GM13977 (cell line): ENCODE data around the gene ABCA8.
"Not testable (repeated sequence)": the region's sequence is repeated elsewhere in the genome, so short reads cannot be mapped to it uniquely, and the experiment has no call there.

Source experiments
- DNase-seq: peaks from one replicate; pipeline ENCODE4 v3.0.0; 2012; ENCODE audit warnings: low spot score
- in situ Hi-C: fragments of 300-500 bp; cut with MboI; formaldehyde crosslinking; loops from one replicate; pipeline ENCODE4 v1.12.0; 2022; ENCODE audit warnings: low sequenced_read_pairs, low pct_unique_long_range_greater_than_20kb, mixed read lengths, inconsistent platforms; ENCODE audit not compliant: unreplicated experiment
- TF ChIP-seq, protein P1 (sequence below): IDR thresholded peaks from 2 replicates; pipeline ENCODE4 v1.5.1; 2012; ENCODE audit warnings: mild to moderate bottlenecking, control low read depth; ENCODE audit not compliant: insufficient read depth; ENCODE audit errors: extremely low read depth, missing control alignments

Gene ABCA8

DNA sequence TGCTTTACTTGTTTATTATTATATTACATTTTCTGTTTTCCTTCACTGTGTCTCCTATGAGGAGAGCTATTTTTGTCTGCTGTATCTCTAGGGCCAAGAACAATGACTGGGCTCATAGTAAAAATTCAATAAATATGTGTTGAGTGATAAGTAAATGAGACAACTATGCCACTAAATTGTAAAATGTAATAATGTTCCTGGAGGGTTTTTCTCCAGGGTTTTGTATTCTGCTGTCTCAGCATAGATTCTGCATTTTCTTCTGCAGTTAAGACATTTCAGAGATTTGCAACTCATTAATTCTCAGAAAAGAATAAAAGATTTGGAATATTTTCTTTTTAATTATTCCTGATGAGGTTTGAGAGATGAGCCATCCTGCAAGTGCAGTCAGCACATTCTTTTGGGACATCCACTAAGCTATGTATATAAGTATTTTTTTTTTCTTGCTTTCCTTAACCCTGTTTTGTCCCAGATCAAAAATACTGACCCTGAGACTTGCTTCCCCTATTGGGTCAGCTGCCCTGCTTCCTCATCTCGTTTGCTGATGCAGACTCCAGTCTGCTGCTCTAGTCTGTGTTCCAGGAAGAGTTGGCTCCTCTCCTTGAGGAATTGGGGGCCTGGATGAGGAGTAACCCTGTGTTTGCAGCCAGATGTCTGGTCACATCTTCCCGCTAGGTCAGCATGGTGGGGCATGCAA lies 122.9 kb downstream of the ABCA8 start:
- TF ChIP-seq, protein P1, sequence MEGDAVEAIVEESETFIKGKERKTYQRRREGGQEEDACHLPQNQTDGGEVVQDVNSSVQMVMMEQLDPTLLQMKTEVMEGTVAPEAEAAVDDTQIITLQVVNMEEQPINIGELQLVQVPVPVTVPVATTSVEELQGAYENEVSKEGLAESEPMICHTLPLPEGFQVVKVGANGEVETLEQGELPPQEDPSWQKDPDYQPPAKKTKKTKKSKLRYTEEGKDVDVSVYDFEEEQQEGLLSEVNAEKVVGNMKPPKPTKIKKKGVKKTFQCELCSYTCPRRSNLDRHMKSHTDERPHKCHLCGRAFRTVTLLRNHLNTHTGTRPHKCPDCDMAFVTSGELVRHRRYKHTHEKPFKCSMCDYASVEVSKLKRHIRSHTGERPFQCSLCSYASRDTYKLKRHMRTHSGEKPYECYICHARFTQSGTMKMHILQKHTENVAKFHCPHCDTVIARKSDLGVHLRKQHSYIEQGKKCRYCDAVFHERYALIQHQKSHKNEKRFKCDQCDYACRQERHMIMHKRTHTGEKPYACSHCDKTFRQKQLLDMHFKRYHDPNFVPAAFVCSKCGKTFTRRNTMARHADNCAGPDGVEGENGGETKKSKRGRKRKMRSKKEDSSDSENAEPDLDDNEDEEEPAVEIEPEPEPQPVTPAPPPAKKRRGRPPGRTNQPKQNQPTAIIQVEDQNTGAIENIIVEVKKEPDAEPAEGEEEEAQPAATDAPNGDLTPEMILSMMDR: no peak
- in situ Hi-C loops: no loop called here
- DNase-seq: no peak

DNA sequence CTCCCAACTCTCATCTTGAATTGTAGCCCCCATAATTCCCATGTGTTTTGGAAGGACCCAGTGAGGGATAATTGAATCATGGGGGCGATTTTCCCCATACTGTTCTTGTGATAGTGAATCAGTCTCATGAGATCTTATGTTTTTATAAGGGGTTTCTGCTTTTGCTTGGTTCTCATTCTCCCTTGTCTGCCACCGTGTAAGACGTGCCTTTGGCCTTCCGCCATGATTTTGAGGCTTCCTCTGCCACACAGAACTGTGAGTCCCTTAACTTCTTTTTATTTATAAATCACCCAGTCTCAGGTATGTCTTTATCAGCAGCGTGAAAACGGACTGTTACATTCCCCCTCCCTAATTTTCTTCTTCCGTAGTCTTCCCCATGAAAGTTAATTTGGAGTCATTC lies 124.0 kb downstream of the ABCA8 start:
- DNase-seq: no peak
- TF ChIP-seq, protein P1: no peak
- in situ Hi-C loops: no loop called here

DNA sequence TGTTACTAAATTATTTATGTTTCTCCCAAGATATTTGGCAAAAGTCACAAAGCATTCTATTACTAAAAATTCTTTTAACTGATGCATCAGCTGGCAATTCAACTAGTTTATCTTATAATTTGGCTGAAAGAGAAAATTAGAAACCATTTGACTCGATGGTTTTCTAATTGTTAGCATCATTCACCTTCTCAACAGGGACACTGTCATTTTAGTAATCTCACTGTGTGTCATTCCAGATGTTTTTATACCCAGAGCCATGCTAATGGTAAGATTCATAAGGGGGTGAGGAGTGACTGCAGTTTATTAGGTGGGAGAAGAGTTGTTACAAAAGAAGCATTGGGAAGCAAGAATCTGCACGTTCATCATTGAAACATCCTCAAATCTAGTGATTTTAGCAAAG lies 124.9 kb downstream of the ABCA8 start:
- TF ChIP-seq, protein P1: no peak
- in situ Hi-C loops: no loop called here
- no peak for DNase-seq

DNA sequence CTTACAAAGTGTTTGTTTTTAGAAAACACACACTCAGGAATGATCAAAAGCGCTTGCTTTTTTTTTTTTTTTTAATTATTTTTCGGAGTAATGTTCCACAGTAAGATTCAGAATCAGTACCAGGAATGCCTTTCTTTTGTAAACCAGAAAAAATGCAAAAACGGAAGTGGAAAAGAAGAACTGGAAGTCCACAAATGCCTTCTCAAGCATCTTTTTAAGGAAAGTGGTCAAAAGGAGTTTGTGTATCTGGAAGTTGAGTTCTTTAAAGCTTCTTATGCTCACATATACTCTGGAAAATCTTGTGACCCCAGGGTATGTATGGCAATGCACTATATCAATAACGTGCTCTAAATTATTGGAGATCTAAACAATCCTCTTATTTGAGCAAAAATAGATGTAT lies 126.0 kb downstream of the ABCA8 start:
- TF ChIP-seq, protein P1: no peak
- in situ Hi-C loops: no loop called here
- no peak for DNase-seq

DNA sequence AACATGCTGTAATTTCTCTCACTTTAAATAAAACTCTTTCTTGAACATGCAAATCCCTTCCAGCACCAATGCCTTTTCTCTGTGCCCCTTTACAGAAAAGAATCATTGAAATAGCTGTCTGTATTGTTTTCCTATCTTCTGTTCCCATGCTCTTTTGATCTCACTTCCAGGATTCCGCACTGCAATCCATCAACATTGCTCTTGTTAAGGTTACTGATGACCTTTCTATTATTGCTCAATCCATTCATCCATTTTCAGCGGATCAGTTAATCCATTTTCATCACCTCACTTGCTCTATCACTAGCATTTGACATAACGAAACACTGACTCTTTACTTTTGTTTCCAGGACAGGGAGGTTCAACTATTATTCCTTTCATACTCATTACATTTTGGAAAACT lies 130.5 kb downstream of the ABCA8 start:
- DNase-seq: no peak
- TF ChIP-seq, protein P1: no peak
- in situ Hi-C loops: no loop called here

DNA sequence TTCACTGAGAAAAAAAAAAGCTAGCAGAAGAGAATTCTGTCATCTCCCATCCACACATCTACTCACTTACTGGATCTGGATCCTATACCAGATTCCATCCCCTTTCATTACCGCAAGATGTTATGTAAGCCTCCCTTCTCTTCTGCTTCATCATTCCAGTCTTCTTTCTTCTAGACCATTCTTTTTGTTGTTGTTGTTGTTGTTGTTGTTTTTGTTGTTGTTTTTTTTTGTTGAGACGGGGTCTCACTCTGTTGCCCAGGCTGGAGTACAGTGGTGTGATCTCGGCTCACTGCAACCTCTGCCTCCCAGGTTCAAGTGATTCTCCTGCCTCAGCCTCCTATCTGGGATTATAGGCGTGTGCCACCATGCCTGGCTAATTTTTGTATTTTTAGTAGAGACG lies 131.0 kb downstream of the ABCA8 start:
- in situ Hi-C loops, DNase-seq: not testable (repeated sequence)

DNA sequence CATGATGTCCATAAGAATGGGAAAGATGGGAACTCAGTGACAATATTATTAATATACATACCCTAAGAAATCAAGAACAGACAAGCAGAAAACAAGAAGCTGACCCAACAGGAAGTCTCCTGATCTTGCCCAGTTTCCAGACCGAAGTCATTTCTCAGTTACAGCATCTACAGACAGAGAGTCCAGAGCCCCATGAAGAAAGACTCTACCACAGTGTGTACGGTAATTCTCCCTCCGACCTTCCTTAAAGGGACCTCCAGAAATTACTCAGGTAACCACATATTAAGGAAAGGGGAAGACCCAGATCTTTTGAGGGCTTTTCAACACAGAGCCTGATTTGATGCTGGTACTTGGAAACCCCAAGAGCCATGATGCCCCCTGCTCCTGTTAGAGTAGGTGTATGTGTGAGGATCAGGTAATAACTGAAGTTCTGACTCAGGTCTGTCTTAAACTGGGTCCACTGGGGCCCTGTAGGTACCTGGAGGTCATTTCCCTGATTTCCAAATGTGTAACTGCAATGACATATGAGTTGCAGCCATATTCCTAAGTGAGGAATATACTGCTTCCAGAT lies 132.4 kb downstream of the ABCA8 start:
- peak; percentile 4 for DNase-seq
- in situ Hi-C loops: no loop called here
- TF ChIP-seq, protein P1: no peak
